DMS79 (cell line): ENCODE measurements around the gene SND1.

ENCODE experiments used
- DNase-seq: peaks from one replicate; lab custom pipeline; 2025; lab: John Stamatoyannopoulos, UW

Gene SND1

GRCh38 chr7:128115821-128116723 lies 464.1 kb downstream of the SND1 start:
- DNase-seq = no peak

GRCh38 chr7:128116740-128117139 lies 464.7 kb downstream of the SND1 start:
- DNase-seq = no peak

- no peak for DNase-seq
Measured at GRCh38 chr7:128117691-128118090, 465.7 kb downstream of the SND1 start.

- no peak for DNase-seq
Measured at GRCh38 chr7:128119036-128119435, 467.0 kb downstream of the SND1 start.

GRCh38 chr7:128120116-128120515 lies 468.1 kb downstream of the SND1 start:
- DNase-seq = no peak

- no peak for DNase-seq
Measured at GRCh38 chr7:128120976-128121490, 469.0 kb downstream of the SND1 start.

GRCh38 chr7:128121711-128122530 lies 469.9 kb downstream of the SND1 start:
- DNase-seq = no peak

GRCh38 chr7:128122576-128123290 lies 470.7 kb downstream of the SND1 start:
- DNase-seq = no peak

GRCh38 chr7:128123291-128124037 lies 471.5 kb downstream of the SND1 start:
- no peak for DNase-seq

GRCh38 chr7:128124786-128125185 lies 472.8 kb downstream of the SND1 start:
- no peak for DNase-seq

- no peak for DNase-seq
Measured at GRCh38 chr7:128125816-128126215, 473.8 kb downstream of the SND1 start.

GRCh38 chr7:128128401-128128800 lies 476.4 kb downstream of the SND1 start:
- no peak for DNase-seq

- DNase-seq = no peak
Measured at GRCh38 chr7:128129224-128129864, 477.4 kb downstream of the SND1 start.

- no peak for DNase-seq
Measured at GRCh38 chr7:128131115-128131514, 479.1 kb downstream of the SND1 start.

- no peak for DNase-seq
Measured at GRCh38 chr7:128131731-128132130, 479.7 kb downstream of the SND1 start.

- no peak for DNase-seq
Measured at GRCh38 chr7:128132426-128133069, 480.6 kb downstream of the SND1 start.

- DNase-seq = no peak
Measured at GRCh38 chr7:128135159-128135514, 483.1 kb downstream of the SND1 start.

GRCh38 chr7:128135515-128136214 lies 483.7 kb downstream of the SND1 start:
- DNase-seq = no peak

GRCh38 chr7:128136215-128136597 lies 484.2 kb downstream of the SND1 start:
- no peak for DNase-seq

GRCh38 chr7:128137181-128137580 lies 485.2 kb downstream of the SND1 start:
- peak; percentile 50 for DNase-seq
